ENCODE results near the gene FMO2.

The FMO2 gene

GRCh38 chr1:171219346-171220080 lies 34.4 kb downstream of the FMO2 start:
- TF ChIP-seq TAF1 (IDR thresholded peaks at IDR 0.05; ENCODE audit: low read depth) (no peak), REST (IDR thresholded peaks at IDR 0.05; ENCODE audit: low read depth) (no peak), USF1 (IDR thresholded peaks at IDR 0.05) (no peak), CEBPB (IDR thresholded peaks at IDR 0.05) (no peak), ZBTB7A (IDR thresholded peaks at IDR 0.05; ENCODE audit: low read depth) (no peak), EP300 (IDR thresholded peaks at IDR 0.05; ENCODE audit: borderline replicate concordance) (no peak), MAX (IDR thresholded peaks at IDR 0.05) (no peak), RAD21 (IDR thresholded peaks at IDR 0.05; ENCODE audit: low read depth) (no peak), EGR1 (IDR thresholded peaks at IDR 0.05) (no peak), YY1 (IDR thresholded peaks at IDR 0.05; ENCODE audit: low read depth) (no peak), NFIC (IDR thresholded peaks at IDR 0.05) (no peak), TCF12 (IDR thresholded peaks at IDR 0.05; ENCODE audit: low read depth) (no peak), CREB1 (IDR thresholded peaks at IDR 0.05; ENCODE audit: low read depth) (no peak), FOXM1 (IDR thresholded peaks at IDR 0.05; ENCODE audit: borderline replicate concordance, low read depth) (no peak), TEAD4 (IDR thresholded peaks at IDR 0.05) (no peak)

GRCh38 chr1:171220081-171220420 lies 35.0 kb downstream of the FMO2 start:
- no peak for TF ChIP-seq TAF1 (IDR thresholded peaks at IDR 0.05; ENCODE audit: low read depth)
- no peak for TF ChIP-seq EP300 (IDR thresholded peaks at IDR 0.05; ENCODE audit: borderline replicate concordance)
- no peak for TF ChIP-seq USF1 (IDR thresholded peaks at IDR 0.05)
- no peak for TF ChIP-seq MAX (IDR thresholded peaks at IDR 0.05)
- TF ChIP-seq YY1 (IDR thresholded peaks at IDR 0.05; ENCODE audit: low read depth): no peak
- TF ChIP-seq ZBTB7A (IDR thresholded peaks at IDR 0.05; ENCODE audit: low read depth): no peak
- TF ChIP-seq EGR1 (IDR thresholded peaks at IDR 0.05): no peak
- TF ChIP-seq TEAD4 (IDR thresholded peaks at IDR 0.05): no peak
- TF ChIP-seq NFIC (IDR thresholded peaks at IDR 0.05): no peak
- no peak for TF ChIP-seq TCF12 (IDR thresholded peaks at IDR 0.05; ENCODE audit: low read depth)
- TF ChIP-seq CREB1 (IDR thresholded peaks at IDR 0.05; ENCODE audit: low read depth): no peak
- no peak for TF ChIP-seq REST (IDR thresholded peaks at IDR 0.05; ENCODE audit: low read depth)
- TF ChIP-seq FOXM1 (IDR thresholded peaks at IDR 0.05; ENCODE audit: borderline replicate concordance, low read depth): no peak
- TF ChIP-seq CEBPB (IDR thresholded peaks at IDR 0.05): no peak
- TF ChIP-seq RAD21 (IDR thresholded peaks at IDR 0.05; ENCODE audit: low read depth): no peak

GRCh38 chr1:171220581-171221054 lies 35.5 kb downstream of the FMO2 start:
- TF ChIP-seq FOXM1 (IDR thresholded peaks at IDR 0.05; ENCODE audit: borderline replicate concordance, low read depth) (no peak), EGR1 (IDR thresholded peaks at IDR 0.05) (no peak), REST (IDR thresholded peaks at IDR 0.05; ENCODE audit: low read depth) (no peak), CEBPB (IDR thresholded peaks at IDR 0.05) (no peak), TCF12 (IDR thresholded peaks at IDR 0.05; ENCODE audit: low read depth) (no peak), CREB1 (IDR thresholded peaks at IDR 0.05; ENCODE audit: low read depth) (no peak), RAD21 (IDR thresholded peaks at IDR 0.05; ENCODE audit: low read depth) (no peak), ZBTB7A (IDR thresholded peaks at IDR 0.05; ENCODE audit: low read depth) (no peak), USF1 (IDR thresholded peaks at IDR 0.05) (no peak), TAF1 (IDR thresholded peaks at IDR 0.05; ENCODE audit: low read depth) (no peak), TEAD4 (IDR thresholded peaks at IDR 0.05) (no peak), MAX (IDR thresholded peaks at IDR 0.05) (no peak), NFIC (IDR thresholded peaks at IDR 0.05) (no peak), EP300 (IDR thresholded peaks at IDR 0.05; ENCODE audit: borderline replicate concordance) (no peak), YY1 (IDR thresholded peaks at IDR 0.05; ENCODE audit: low read depth) (no peak)
